WTC11 (cell line): ENCODE results near the gene RGS9BP. TPM values are rescaled to one million over a fixed set of nuclear protein-coding genes. Genes with fewer than 3 reads are reported as not detected.
"Not testable (repeated sequence)": the region's sequence is repeated elsewhere in the genome, so short reads cannot be mapped to it uniquely, and the experiment has no call there.

Experiments used
- ATAC-seq: fragments of 200-7000 bp; cut with Tn5 transposase; 2 replicates; pipeline ENCODE4 v1.10.0; 2021; ENCODE audit warnings: mild to moderate bottlenecking, moderate library complexity
- CTCF ChIA-PET: fragments of 300-600 bp; sonication (Branson Sonifier 250); formaldehyde crosslinking; loops from one replicate; lab custom pipeline; 2021; ENCODE audit warnings: antibody characterized with exemption; lab: Charles Lee
- POLR2A ChIA-PET: fragments of 350-600 bp; sonication (Branson Sonifier 250); formaldehyde crosslinking; loops from one replicate; lab custom pipeline; 2021; ENCODE audit warnings: antibody characterized with exemption; lab: Charles Lee
- DNase-seq: peaks from one replicate; pipeline ENCODE4 v3.0.0; 2021; ENCODE audit warnings: low spot score
- H3K27ac Mint-ChIP-seq: 2 replicates; pipeline ENCODE4 v1.8.0; 2021; ENCODE audit warnings: mixed read lengths
- H3K27me3 Mint-ChIP-seq: 2 replicates; pipeline ENCODE4 v1.8.0; 2021; ENCODE audit warnings: low read depth, mild to moderate bottlenecking, moderate library complexity, mixed read lengths
- H3K36me3 Mint-ChIP-seq: 2 replicates; pipeline ENCODE4 v1.8.0; 2021; ENCODE audit warnings: mixed read lengths
- H3K4me1 Mint-ChIP-seq: 2 replicates; pipeline ENCODE4 v1.8.0; 2022; ENCODE audit warnings: mixed read lengths
- H3K4me3 Mint-ChIP-seq: 2 replicates; pipeline ENCODE4 v1.8.0; 2021; ENCODE audit warnings: mild to moderate bottlenecking, moderate library complexity, mixed read lengths
- H3K9me3 Mint-ChIP-seq: 2 replicates; pipeline ENCODE4 v1.8.0; 2021; ENCODE audit warnings: mixed read lengths
- CREB1 ChIP-seq: sonication (generic); formaldehyde crosslinking; IDR thresholded peaks from 2 replicates; pipeline ENCODE4 v1.8.0; 2023; ENCODE audit warnings: mild to moderate bottlenecking, missing genetic modification reagents
- ELF4 ChIP-seq: sonication (generic); formaldehyde crosslinking; IDR thresholded peaks from 2 replicates; pipeline ENCODE4 v1.8.1; 2022; ENCODE audit warnings: low read depth, mild to moderate bottlenecking, moderate library complexity, missing genetic modification reagents
- MYBL2 ChIP-seq: sonication (generic); formaldehyde crosslinking; IDR thresholded peaks from 2 replicates; pipeline ENCODE4 v1.8.1; 2023; ENCODE audit warnings: mild to moderate bottlenecking, moderate library complexity, missing genetic modification reagents
- NFATC4 ChIP-seq: fragments of 250-450 bp; sonication (Bioruptor Pico); IDR thresholded peaks from 2 replicates; pipeline ENCODE4 v1.9.0; 2021; ENCODE audit warnings: mild to moderate bottlenecking
- NFYB ChIP-seq: sonication (generic); formaldehyde crosslinking; conservative IDR thresholded peaks from 2 replicates; pipeline ENCODE4 v1.8.0; 2022; ENCODE audit warnings: low read depth, missing genetic modification reagents
- RELA ChIP-seq: sonication (generic); formaldehyde crosslinking; IDR thresholded peaks from 2 replicates; pipeline ENCODE4 v1.8.1; 2022; ENCODE audit warnings: missing genetic modification reagents, mild to moderate bottlenecking, borderline replicate concordance
- ZNF138 ChIP-seq: sonication (generic); formaldehyde crosslinking; conservative IDR thresholded peaks from 2 replicates; pipeline ENCODE4 v1.8.1; 2022; ENCODE audit warnings: mild to moderate bottlenecking, moderate library complexity, missing genetic modification reagents
- ZNF423 ChIP-seq: fragments of 250-450 bp; sonication (Bioruptor Pico); IDR thresholded peaks from 2 replicates; pipeline ENCODE4 v2.1.2; 2022; ENCODE audit warnings: mild to moderate bottlenecking, moderate library complexity
- total RNA-seq: library from RNA; stranded (reverse); gene quantifications from 3 replicates; pipeline ENCODE4 v1.2.3, GENCODE V29; 2021
- TF ChIP-seq, protein P1 (sequence below): sonication (generic); formaldehyde crosslinking; IDR thresholded peaks from 2 replicates; pipeline ENCODE4 v1.8.1; 2023; ENCODE audit warnings: mild to moderate bottlenecking, missing genetic modification reagents, borderline replicate concordance
- TF ChIP-seq, protein P2 (sequence below): fragments of 250-450 bp; sonication (Bioruptor Pico); IDR thresholded peaks from 2 replicates; pipeline ENCODE4 v1.9.0; 2021; ENCODE audit warnings: moderate library complexity, mild to moderate bottlenecking, inconsistent platforms, borderline replicate concordance
- TF ChIP-seq, protein P3 (sequence below): sonication (generic); formaldehyde crosslinking; IDR thresholded peaks from 2 replicates; pipeline ENCODE4 v1.8.0; 2022; ENCODE audit warnings: mild to moderate bottlenecking, missing genetic modification reagents
- TF ChIP-seq, protein P4 (sequence below): fragments of 250-450 bp; sonication (Bioruptor Pico); IDR thresholded peaks from 2 replicates; pipeline ENCODE4 v1.9.0; 2021; ENCODE audit warnings: mild to moderate bottlenecking, borderline replicate concordance
- TF ChIP-seq, protein P5 (sequence below): sonication (generic); formaldehyde crosslinking; conservative IDR thresholded peaks from 2 replicates; pipeline ENCODE4 v1.8.1; 2022; ENCODE audit warnings: mild to moderate bottlenecking, missing genetic modification reagents

The RGS9BP gene
- total RNA-seq, 1 experiment from 2014 or later: 0.24 TPM

DNA sequence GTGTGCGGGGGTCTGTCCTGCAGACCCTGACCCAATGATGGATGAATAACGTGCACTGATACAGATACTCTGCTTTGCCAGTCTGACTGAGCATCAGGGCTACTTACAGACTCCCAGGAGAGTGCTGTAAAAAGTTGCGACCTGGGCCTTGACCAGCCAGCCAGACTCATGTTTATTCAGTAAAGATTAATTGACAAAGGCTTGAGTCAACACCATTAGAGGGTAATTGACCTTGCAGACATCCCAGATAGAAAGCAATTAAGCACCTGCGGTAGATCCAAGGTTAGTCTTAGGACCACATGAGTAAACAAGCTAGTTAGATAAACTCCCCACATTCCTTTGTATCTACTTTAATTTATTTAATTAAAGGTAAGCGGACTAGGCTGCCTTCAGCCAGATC is 26.4 kb downstream of the RGS9BP start (continued):
- TF ChIP-seq, protein P1, sequence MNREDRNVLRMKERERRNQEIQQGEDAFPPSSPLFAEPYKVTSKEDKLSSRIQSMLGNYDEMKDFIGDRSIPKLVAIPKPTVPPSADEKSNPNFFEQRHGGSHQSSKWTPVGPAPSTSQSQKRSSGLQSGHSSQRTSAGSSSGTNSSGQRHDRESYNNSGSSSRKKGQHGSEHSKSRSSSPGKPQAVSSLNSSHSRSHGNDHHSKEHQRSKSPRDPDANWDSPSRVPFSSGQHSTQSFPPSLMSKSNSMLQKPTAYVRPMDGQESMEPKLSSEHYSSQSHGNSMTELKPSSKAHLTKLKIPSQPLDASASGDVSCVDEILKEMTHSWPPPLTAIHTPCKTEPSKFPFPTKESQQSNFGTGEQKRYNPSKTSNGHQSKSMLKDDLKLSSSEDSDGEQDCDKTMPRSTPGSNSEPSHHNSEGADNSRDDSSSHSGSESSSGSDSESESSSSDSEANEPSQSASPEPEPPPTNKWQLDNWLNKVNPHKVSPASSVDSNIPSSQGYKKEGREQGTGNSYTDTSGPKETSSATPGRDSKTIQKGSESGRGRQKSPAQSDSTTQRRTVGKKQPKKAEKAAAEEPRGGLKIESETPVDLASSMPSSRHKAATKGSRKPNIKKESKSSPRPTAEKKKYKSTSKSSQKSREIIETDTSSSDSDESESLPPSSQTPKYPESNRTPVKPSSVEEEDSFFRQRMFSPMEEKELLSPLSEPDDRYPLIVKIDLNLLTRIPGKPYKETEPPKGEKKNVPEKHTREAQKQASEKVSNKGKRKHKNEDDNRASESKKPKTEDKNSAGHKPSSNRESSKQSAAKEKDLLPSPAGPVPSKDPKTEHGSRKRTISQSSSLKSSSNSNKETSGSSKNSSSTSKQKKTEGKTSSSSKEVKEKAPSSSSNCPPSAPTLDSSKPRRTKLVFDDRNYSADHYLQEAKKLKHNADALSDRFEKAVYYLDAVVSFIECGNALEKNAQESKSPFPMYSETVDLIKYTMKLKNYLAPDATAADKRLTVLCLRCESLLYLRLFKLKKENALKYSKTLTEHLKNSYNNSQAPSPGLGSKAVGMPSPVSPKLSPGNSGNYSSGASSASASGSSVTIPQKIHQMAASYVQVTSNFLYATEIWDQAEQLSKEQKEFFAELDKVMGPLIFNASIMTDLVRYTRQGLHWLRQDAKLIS (CRISPR knock-in tag): no peak

DNA sequence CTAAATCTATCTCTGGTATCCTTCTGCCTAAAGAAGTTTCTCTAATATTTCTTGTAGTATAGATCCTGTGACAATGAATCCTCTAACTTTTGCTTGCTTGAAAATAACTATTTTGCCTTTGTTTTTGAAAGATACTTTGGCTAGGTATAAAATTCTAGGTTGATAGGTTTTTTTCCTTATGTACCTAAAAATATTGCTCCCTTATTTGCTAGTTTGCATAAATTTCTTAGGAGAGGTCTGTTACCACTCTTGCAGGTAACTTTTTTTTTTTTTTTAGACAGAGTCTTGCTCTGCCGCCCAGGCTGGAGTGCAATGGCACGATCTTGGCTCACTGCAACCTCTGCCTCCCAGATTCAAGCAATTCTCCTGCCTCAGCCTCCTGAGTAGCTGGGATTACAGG is 28.4 kb downstream of the RGS9BP start:
- POLR2A ChIA-PET, H3K4me3 Mint-ChIP-seq, H3K4me1 Mint-ChIP-seq, CTCF ChIA-PET, H3K27ac Mint-ChIP-seq, DNase-seq, ATAC-seq: not testable (repeated sequence)
- H3K36me3 Mint-ChIP-seq: peaks cover 23% of the 10 kb centered on the region
- peaks cover 44% of the 10 kb centered on the region for H3K27me3 Mint-ChIP-seq
- H3K9me3 Mint-ChIP-seq: peaks cover 18% of the 10 kb centered on the region

DNA sequence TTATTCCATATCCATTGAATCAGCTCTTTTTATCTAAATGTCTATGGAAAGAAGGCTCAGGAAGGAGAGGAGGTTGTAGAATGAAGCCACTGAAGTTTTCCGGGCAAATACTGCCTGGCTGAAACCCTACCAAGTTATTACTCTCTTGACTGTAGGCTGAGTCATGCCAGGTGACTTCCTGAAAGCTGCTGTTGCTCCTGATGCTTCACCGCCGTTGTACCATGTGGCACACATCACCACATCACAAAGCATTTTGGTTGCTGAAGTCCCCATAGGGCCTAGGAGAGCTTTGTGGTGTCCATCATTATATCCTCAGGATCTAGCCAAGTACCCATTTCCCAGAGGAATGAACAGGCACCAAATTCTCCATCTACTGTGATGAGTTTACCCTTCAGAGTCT is 32.8 kb downstream of the RGS9BP start:
- CTCF ChIA-PET: interaction anchor here (0.6 kb wide), 1 partner anchor 383 kb away, joined by 6 read pairs; no protein-coding TSS in a partner anchor

DNA sequence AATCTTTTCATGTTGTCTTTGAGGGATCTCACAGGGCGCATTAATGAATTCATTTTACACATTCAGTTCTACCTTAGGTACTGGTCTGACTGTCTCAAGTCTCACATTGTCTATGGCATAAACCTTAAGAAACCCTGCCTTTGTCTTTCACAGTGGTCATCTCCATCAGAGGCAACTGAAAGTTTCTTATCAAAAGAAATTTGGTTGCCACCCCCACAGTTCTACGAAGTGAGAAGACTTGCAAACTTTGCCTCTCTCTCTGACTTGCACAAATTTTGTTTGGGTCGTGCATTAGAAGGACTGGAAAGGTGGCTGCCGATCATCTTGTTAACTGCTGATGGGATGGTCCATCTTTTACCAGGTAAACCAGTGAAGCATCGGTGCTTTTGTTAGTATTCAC is 33.4 kb downstream of the RGS9BP start:
- DNase-seq: no peak
- Mint-ChIP-seq H3K4me1 (no peaks in the 10 kb centered on the region), H3K27ac (no peak overlapping the region), H3K9me3 (peaks cover 6% of the 10 kb centered on the region), H3K4me3 (no peak overlapping the region), H3K27me3 (peaks cover 5% of the 10 kb centered on the region), H3K36me3 (peaks cover 6% of the 10 kb centered on the region)
- ChIA-PET POLR2A (no interaction called here), CTCF (interaction anchor here (0.6 kb wide), 1 partner anchor 383 kb away, joined by 6 read pairs; no protein-coding TSS in a partner anchor)
- no peak for ATAC-seq
- TF ChIP-seq ZNF423 (CRISPR knock-in tag) (no peak), ELF4 (CRISPR knock-in tag) (no peak), NFYB (CRISPR knock-in tag) (no peak), CREB1 (CRISPR knock-in tag) (no peak), NFATC4 (CRISPR knock-in tag) (no peak), MYBL2 (CRISPR knock-in tag) (no peak), RELA (no peak)
- TF ChIP-seq, protein P2, sequence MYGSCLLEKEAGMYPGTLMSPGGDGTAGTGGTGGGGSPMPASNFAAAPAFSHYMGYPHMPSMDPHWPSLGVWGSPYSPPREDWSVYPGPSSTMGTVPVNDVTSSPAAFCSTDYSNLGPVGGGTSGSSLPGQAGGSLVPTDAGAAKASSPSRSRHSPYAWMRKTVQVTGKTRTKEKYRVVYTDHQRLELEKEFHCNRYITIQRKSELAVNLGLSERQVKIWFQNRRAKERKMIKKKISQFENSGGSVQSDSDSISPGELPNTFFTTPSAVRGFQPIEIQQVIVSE: no peak
- TF ChIP-seq, protein P3, sequence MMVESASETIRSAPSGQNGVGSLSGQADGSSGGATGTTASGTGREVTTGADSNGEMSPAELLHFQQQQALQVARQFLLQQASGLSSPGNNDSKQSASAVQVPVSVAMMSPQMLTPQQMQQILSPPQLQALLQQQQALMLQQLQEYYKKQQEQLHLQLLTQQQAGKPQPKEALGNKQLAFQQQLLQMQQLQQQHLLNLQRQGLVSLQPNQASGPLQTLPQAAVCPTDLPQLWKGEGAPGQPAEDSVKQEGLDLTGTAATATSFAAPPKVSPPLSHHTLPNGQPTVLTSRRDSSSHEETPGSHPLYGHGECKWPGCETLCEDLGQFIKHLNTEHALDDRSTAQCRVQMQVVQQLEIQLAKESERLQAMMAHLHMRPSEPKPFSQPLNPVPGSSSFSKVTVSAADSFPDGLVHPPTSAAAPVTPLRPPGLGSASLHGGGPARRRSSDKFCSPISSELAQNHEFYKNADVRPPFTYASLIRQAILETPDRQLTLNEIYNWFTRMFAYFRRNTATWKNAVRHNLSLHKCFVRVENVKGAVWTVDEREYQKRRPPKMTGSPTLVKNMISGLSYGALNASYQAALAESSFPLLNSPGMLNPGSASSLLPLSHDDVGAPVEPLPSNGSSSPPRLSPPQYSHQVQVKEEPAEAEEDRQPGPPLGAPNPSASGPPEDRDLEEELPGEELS (CRISPR knock-in tag): no peak
- TF ChIP-seq, protein P1 (CRISPR knock-in tag): no peak

More for the DNA sequence above, 32.8 kb downstream of the RGS9BP start:
- ATAC-seq: no peak
- no peak for DNase-seq
- no peaks in the 10 kb centered on the region for H3K4me1 Mint-ChIP-seq
- TF ChIP-seq ZNF138 (CRISPR knock-in tag): no peak
- TF ChIP-seq, protein P4, sequence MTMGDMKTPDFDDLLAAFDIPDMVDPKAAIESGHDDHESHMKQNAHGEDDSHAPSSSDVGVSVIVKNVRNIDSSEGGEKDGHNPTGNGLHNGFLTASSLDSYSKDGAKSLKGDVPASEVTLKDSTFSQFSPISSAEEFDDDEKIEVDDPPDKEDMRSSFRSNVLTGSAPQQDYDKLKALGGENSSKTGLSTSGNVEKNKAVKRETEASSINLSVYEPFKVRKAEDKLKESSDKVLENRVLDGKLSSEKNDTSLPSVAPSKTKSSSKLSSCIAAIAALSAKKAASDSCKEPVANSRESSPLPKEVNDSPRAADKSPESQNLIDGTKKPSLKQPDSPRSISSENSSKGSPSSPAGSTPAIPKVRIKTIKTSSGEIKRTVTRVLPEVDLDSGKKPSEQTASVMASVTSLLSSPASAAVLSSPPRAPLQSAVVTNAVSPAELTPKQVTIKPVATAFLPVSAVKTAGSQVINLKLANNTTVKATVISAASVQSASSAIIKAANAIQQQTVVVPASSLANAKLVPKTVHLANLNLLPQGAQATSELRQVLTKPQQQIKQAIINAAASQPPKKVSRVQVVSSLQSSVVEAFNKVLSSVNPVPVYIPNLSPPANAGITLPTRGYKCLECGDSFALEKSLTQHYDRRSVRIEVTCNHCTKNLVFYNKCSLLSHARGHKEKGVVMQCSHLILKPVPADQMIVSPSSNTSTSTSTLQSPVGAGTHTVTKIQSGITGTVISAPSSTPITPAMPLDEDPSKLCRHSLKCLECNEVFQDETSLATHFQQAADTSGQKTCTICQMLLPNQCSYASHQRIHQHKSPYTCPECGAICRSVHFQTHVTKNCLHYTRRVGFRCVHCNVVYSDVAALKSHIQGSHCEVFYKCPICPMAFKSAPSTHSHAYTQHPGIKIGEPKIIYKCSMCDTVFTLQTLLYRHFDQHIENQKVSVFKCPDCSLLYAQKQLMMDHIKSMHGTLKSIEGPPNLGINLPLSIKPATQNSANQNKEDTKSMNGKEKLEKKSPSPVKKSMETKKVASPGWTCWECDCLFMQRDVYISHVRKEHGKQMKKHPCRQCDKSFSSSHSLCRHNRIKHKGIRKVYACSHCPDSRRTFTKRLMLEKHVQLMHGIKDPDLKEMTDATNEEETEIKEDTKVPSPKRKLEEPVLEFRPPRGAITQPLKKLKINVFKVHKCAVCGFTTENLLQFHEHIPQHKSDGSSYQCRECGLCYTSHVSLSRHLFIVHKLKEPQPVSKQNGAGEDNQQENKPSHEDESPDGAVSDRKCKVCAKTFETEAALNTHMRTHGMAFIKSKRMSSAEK (CRISPR knock-in tag): no peak
- TF ChIP-seq, protein P5, sequence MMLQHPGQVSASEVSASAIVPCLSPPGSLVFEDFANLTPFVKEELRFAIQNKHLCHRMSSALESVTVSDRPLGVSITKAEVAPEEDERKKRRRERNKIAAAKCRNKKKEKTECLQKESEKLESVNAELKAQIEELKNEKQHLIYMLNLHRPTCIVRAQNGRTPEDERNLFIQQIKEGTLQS (CRISPR knock-in tag): no peak
- TF ChIP-seq, all 79 proteins: peak for 0
- POLR2A ChIA-PET: no interaction called here
- Mint-ChIP-seq H3K36me3 (peaks cover 10% of the 10 kb centered on the region), H3K9me3 (peaks cover 10% of the 10 kb centered on the region), H3K27ac (no peak overlapping the region), H3K4me3 (no peak overlapping the region), H3K27me3 (peaks cover 10% of the 10 kb centered on the region)
